GM23338 (cell line): ENCODE data around the gene FMO3. TPM values are rescaled to one million over a fixed set of nuclear protein-coding genes. Genes with fewer than 3 reads are reported as not detected.

Experiments
- ATAC-seq: fragments of 200-7000 bp; cut with Tn5 transposase; 3 replicates; pipeline ENCODE4 v1.9.1; 2020
- DNase-seq: peaks from one replicate; pipeline ENCODE4 v3.0.0-alpha.2; 2015; ENCODE audit warnings: low spot score
- H2AFZ ChIP-seq: fragments of 200-600 bp; sonication (generic); 2 replicates; pipeline ENCODE4 v1.8.0; 2016; ENCODE audit warnings: antibody characterized with exemption, mild to moderate bottlenecking, moderate library complexity
- H3F3A ChIP-seq: fragments of 200-600 bp; sonication (generic); replicated peaks from 2 replicates; pipeline ENCODE4 v1.8.0; 2017; ENCODE audit warnings: antibody characterized with exemption, mixed run types, low read depth
- H3K27ac ChIP-seq: fragments of 200-600 bp; sonication (generic); 2 replicates; pipeline ENCODE4 v1.6.1; 2016; ENCODE audit warnings: low read depth
- H3K27me3 ChIP-seq: fragments of 200-600 bp; sonication (generic); 2 replicates; pipeline ENCODE4 v1.8.0; 2016; ENCODE audit warnings: mild to moderate bottlenecking, mixed run types, moderate library complexity; ENCODE audit not compliant: insufficient read depth
- H3K36me3 ChIP-seq: fragments of 200-600 bp; sonication (generic); 2 replicates; pipeline ENCODE4 v1.8.0; 2016; ENCODE audit warnings: mild to moderate bottlenecking; ENCODE audit not compliant: insufficient read depth
- H3K4me1 ChIP-seq: fragments of 200-600 bp; sonication (generic); 2 replicates; pipeline ENCODE4 v1.8.0; 2016; ENCODE audit warnings: mild to moderate bottlenecking, moderate library complexity; ENCODE audit not compliant: insufficient read depth
- H3K4me2 ChIP-seq: fragments of 200-600 bp; sonication (generic); 2 replicates; pipeline ENCODE4 v1.7.1; 2017; ENCODE audit warnings: mixed run types
- H3K4me3 ChIP-seq: fragments of 200-600 bp; sonication (generic); 2 replicates; pipeline ENCODE4 v1.6.1; 2016; ENCODE audit warnings: mixed run types
- H3K79me2 ChIP-seq: fragments of 200-600 bp; sonication (generic); replicated peaks from 2 replicates; pipeline ENCODE4 v1.8.0; 2017; ENCODE audit warnings: mild to moderate bottlenecking; ENCODE audit not compliant: insufficient read depth
- H3K9me2 ChIP-seq: fragments of 200-600 bp; sonication (generic); 2 replicates; pipeline ENCODE4 v1.8.0; 2017; ENCODE audit not compliant: insufficient read depth
- H4K20me1 ChIP-seq: fragments of 200-600 bp; sonication (generic); replicated peaks from 2 replicates; pipeline ENCODE4 v1.8.0; 2017; ENCODE audit warnings: mild to moderate bottlenecking; ENCODE audit not compliant: insufficient read depth
- H3K27ac Mint-ChIP-seq: 2 replicates; pipeline ENCODE4 v1.8.0; 2020; ENCODE audit warnings: inconsistent platforms, mild to moderate bottlenecking, moderate library complexity, mixed read lengths
- H3K27me3 Mint-ChIP-seq: 3 replicates; pipeline ENCODE4 v1.8.0; 2022; ENCODE audit warnings: low read depth, mild to moderate bottlenecking, moderate library complexity, mixed read lengths, inconsistent platforms; ENCODE audit not compliant: insufficient read depth, poor library complexity
- H3K36me3 Mint-ChIP-seq: 3 replicates; pipeline ENCODE4 v1.8.0; 2021; ENCODE audit warnings: low read depth, mild to moderate bottlenecking, inconsistent platforms, moderate library complexity, mixed read lengths
- H3K4me1 Mint-ChIP-seq: 3 replicates; pipeline ENCODE4 v1.8.0; 2020; ENCODE audit warnings: mild to moderate bottlenecking, inconsistent platforms, mixed read lengths
- H3K4me3 Mint-ChIP-seq: 3 replicates; pipeline ENCODE4 v1.8.0; 2021; ENCODE audit warnings: moderate library complexity, mild to moderate bottlenecking, inconsistent platforms, mixed read lengths
- H3K9me3 Mint-ChIP-seq: 3 replicates; pipeline ENCODE4 v1.8.0; 2020; ENCODE audit warnings: moderate library complexity, mild to moderate bottlenecking, inconsistent platforms, mixed read lengths
- CREB1 ChIP-seq: fragments of 250-450 bp; sonication (Bioruptor Pico); IDR thresholded peaks from 2 replicates; pipeline ENCODE4 v1.5.0; 2020; ENCODE audit warnings: low read depth, mild to moderate bottlenecking, moderate library complexity
- EZH2 ChIP-seq: fragments of 200-600 bp; sonication (generic); IDR thresholded peaks from one replicate; pipeline ENCODE4 v1.8.0; 2017; ENCODE audit warnings: antibody characterized with exemption, mild to moderate bottlenecking, low read depth; ENCODE audit not compliant: unreplicated experiment
- EZH2phosphoT487 ChIP-seq: fragments of 200-600 bp; sonication (generic); IDR thresholded peaks from one replicate; pipeline ENCODE4 v1.8.1; 2018; ENCODE audit warnings: antibody characterized with exemption; ENCODE audit not compliant: unreplicated experiment
- JUNB ChIP-seq: IDR thresholded peaks from one replicate; pipeline ENCODE4 v1.6.1; 2016; ENCODE audit warnings: antibody characterized with exemption; ENCODE audit not compliant: unreplicated experiment
- NANOG ChIP-seq: IDR thresholded peaks from 2 replicates; pipeline ENCODE4 v1.6.1; 2016; ENCODE audit warnings: antibody characterized with exemption, borderline replicate concordance
- POLR2AphosphoS5 ChIP-seq: IDR thresholded peaks from 2 replicates; pipeline ENCODE4 v1.6.1; 2016; ENCODE audit warnings: antibody characterized with exemption, low read depth
- STAT1 ChIP-seq: IDR thresholded peaks from one replicate; pipeline ENCODE4 v1.6.1; 2016; ENCODE audit warnings: antibody characterized with exemption; ENCODE audit not compliant: unreplicated experiment
- ZNF114 ChIP-seq: fragments of 250-450 bp; sonication (Bioruptor Pico); IDR thresholded peaks from 2 replicates; pipeline ENCODE4 v1.5.0; 2020; ENCODE audit warnings: mild to moderate bottlenecking, moderate library complexity
- ZNF331 ChIP-seq: fragments of 250-450 bp; sonication (Bioruptor Pico); IDR thresholded peaks from 2 replicates; pipeline ENCODE4 v1.5.0; 2020; ENCODE audit warnings: low read depth, mild to moderate bottlenecking, moderate library complexity
- ZNF462 ChIP-seq: fragments of 250-450 bp; sonication (Bioruptor Pico); IDR thresholded peaks from 2 replicates; pipeline ENCODE4 v1.5.0; 2020; ENCODE audit warnings: mild to moderate bottlenecking, moderate library complexity
- polyA plus RNA-seq: library from polyadenylated mRNA; unstranded; fragments of >200 nt; fragmentation: Nextera tagmentation; extraction: Ambion mirVana; gene quantifications from 2 replicates; pipeline ENCODE4 v1.2.1, GENCODE V29; 2016
- total RNA-seq: library from RNA; depleted of rRNA; stranded (reverse); fragments of >200 nt; shearing (Covaris generic); gene quantifications from 2 replicates; pipeline ENCODE4 v1.2.3, GENCODE V29; 2014
- TF ChIP-seq, protein P1 (sequence below): IDR thresholded peaks from one replicate; pipeline ENCODE4 v1.6.1; 2018; ENCODE audit warnings: antibody characterized with exemption; ENCODE audit not compliant: unreplicated experiment
- TF ChIP-seq, protein P2 (sequence below), 2 experiments: fragments of 200-600 bp in 1 of 2; sonication (generic) in 1 of 2; conservative IDR thresholded peaks; 2 replicates each; pipeline versions ENCODE4 v1.5.1 to v1.6.1; 2016 to 2017; ENCODE audit warnings: antibody characterized with exemption in 2 of 2, low read depth in 2 of 2, mild to moderate bottlenecking in 2 of 2, moderate library complexity in 1 of 2
- TF ChIP-seq, protein P3 (sequence below): IDR thresholded peaks from 2 replicates; pipeline ENCODE4 v1.6.1; 2016; ENCODE audit warnings: antibody characterized with exemption

Gene FMO3
- total and polyA plus RNA-seq, 2 experiments from 2014 or later: 0.26 TPM; not detected in 1

DNA sequence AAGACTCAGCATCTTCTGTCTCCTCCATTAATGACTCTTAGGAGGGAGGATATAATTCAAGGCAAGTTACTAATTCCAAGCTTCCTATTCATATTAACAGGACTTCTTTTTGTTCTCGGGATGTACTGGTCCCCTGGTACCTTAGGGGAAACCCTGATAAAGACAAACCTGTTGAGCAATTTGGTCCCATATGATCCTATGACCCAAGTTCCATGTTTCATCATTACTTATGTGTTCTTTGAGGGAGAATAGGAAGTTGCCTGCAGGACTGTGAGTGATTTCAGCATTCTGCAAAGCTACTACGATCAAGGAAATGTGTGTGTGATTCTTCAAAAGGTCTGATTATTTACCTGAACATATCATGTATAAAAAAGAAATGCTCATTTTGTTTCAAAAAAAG, 5.8 kb upstream of the FMO3 start:
- Histone ChIP-seq H4K20me1 (no peaks in the 10 kb centered on the region), H3K4me2 (no peak overlapping the region), H3F3A (no peaks in the 10 kb centered on the region), H3K79me2 (no peaks in the 10 kb centered on the region), H3K36me3 (no peaks in the 10 kb centered on the region), H2AFZ (no peak overlapping the region), H3K27ac (no peak overlapping the region), H3K27me3 (no peaks in the 10 kb centered on the region), H3K4me3 (no peak overlapping the region), H3K9me2 (no peaks in the 10 kb centered on the region), H3K4me1 (no peaks in the 10 kb centered on the region)
- no peak overlapping the region for H3K27ac Mint-ChIP-seq
- H3K9me3 Mint-ChIP-seq: no peaks in the 10 kb centered on the region
- no peak for ATAC-seq
- DNase-seq: no peak
- H3K4me1 Mint-ChIP-seq: peaks cover 4% of the 10 kb centered on the region; the same call in 2 of the 3 replicates
- H3K36me3 Mint-ChIP-seq: no peaks in the 10 kb centered on the region
- TF ChIP-seq, protein P1, sequence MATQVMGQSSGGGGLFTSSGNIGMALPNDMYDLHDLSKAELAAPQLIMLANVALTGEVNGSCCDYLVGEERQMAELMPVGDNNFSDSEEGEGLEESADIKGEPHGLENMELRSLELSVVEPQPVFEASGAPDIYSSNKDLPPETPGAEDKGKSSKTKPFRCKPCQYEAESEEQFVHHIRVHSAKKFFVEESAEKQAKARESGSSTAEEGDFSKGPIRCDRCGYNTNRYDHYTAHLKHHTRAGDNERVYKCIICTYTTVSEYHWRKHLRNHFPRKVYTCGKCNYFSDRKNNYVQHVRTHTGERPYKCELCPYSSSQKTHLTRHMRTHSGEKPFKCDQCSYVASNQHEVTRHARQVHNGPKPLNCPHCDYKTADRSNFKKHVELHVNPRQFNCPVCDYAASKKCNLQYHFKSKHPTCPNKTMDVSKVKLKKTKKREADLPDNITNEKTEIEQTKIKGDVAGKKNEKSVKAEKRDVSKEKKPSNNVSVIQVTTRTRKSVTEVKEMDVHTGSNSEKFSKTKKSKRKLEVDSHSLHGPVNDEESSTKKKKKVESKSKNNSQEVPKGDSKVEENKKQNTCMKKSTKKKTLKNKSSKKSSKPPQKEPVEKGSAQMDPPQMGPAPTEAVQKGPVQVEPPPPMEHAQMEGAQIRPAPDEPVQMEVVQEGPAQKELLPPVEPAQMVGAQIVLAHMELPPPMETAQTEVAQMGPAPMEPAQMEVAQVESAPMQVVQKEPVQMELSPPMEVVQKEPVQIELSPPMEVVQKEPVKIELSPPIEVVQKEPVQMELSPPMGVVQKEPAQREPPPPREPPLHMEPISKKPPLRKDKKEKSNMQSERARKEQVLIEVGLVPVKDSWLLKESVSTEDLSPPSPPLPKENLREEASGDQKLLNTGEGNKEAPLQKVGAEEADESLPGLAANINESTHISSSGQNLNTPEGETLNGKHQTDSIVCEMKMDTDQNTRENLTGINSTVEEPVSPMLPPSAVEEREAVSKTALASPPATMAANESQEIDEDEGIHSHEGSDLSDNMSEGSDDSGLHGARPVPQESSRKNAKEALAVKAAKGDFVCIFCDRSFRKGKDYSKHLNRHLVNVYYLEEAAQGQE: no peak
- TF ChIP-seq EZH2phosphoT487: no peak
- TF ChIP-seq STAT1: no peak
- no peak for TF ChIP-seq ZNF331 (CRISPR knock-in tag)
- no peak for TF ChIP-seq JUNB
- no peak for TF ChIP-seq CREB1
- TF ChIP-seq, protein P2, sequence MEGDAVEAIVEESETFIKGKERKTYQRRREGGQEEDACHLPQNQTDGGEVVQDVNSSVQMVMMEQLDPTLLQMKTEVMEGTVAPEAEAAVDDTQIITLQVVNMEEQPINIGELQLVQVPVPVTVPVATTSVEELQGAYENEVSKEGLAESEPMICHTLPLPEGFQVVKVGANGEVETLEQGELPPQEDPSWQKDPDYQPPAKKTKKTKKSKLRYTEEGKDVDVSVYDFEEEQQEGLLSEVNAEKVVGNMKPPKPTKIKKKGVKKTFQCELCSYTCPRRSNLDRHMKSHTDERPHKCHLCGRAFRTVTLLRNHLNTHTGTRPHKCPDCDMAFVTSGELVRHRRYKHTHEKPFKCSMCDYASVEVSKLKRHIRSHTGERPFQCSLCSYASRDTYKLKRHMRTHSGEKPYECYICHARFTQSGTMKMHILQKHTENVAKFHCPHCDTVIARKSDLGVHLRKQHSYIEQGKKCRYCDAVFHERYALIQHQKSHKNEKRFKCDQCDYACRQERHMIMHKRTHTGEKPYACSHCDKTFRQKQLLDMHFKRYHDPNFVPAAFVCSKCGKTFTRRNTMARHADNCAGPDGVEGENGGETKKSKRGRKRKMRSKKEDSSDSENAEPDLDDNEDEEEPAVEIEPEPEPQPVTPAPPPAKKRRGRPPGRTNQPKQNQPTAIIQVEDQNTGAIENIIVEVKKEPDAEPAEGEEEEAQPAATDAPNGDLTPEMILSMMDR (conservative IDR thresholded peaks at IDR 0.05; ENCODE audit: low read depth in 2 of 2): no peak
- no peak for TF ChIP-seq POLR2AphosphoS5
- no peak for TF ChIP-seq ZNF462 (CRISPR knock-in tag)
- no peak for TF ChIP-seq ZNF114 (CRISPR knock-in tag)
- TF ChIP-seq, protein P3, sequence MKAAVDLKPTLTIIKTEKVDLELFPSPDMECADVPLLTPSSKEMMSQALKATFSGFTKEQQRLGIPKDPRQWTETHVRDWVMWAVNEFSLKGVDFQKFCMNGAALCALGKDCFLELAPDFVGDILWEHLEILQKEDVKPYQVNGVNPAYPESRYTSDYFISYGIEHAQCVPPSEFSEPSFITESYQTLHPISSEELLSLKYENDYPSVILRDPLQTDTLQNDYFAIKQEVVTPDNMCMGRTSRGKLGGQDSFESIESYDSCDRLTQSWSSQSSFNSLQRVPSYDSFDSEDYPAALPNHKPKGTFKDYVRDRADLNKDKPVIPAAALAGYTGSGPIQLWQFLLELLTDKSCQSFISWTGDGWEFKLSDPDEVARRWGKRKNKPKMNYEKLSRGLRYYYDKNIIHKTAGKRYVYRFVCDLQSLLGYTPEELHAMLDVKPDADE: no peak
- no peak for TF ChIP-seq NANOG
- TF ChIP-seq EZH2: no peak
- no peak overlapping the region for H3K4me3 Mint-ChIP-seq
- peaks cover 1% of the 10 kb centered on the region for H3K27me3 Mint-ChIP-seq
